Esophagus squamous epithelium (tissue), 4 donors: Measurements from ENCODE around the gene BCAR1.

Source experiments
- CTCF ChIP-seq, 6 experiments: fragments of 450-650 bp in 4 of 6; fragments of 200-600 bp in 2 of 6; sonication (generic) in 2 of 6; IDR thresholded peaks; one replicate each; pipeline ENCODE4 v1.5.1; 2016 to 2019; ENCODE audit warnings: antibody characterized with exemption in 6 of 6, mild to moderate bottlenecking in 4 of 6, moderate library complexity in 4 of 6
- POLR2A ChIP-seq, 4 donors: fragments of 450-650 bp; IDR thresholded peaks; one replicate each; pipeline ENCODE4 v1.6.1; 2017; ENCODE audit warnings: antibody characterized with exemption in 4 of 4, mild to moderate bottlenecking in 4 of 4, moderate library complexity in 3 of 4

GRCh38 chr16:75244844-75245758, 6.3 kb downstream of the BCAR1 start:
- no peak for TF ChIP-seq CTCF (IDR thresholded peaks at IDR 0.05)
- TF ChIP-seq POLR2A (IDR thresholded peaks at IDR 0.05) = no peak
